A549 (cell line): ENCODE data around the gene RAD51B. TPM values are rescaled to one million over a fixed set of nuclear protein-coding genes. Genes with fewer than 3 reads are reported as not detected.
A peak's percentile ranks its signal among the peaks of the same experiment; 100 is the strongest.

Experiments
- ATAC-seq, 2 experiments: fragments of 200-7000 bp in 1 of 2; fragments of >200 bp in 1 of 2; cut with Nextera tagmentation in 1 of 2; cut with Tn5 transposase in 1 of 2; 3 replicates each; pipeline versions ENCODE4 v1.8.0 to v1.9.1; 2018 to 2020; ENCODE audit warnings: mild to moderate bottlenecking in 1 of 2, moderate library complexity in 1 of 2
- CTCF ChIA-PET: fragments of 300-600 bp; sonication (Branson Sonifier 250); formaldehyde crosslinking; extraction: SDS; loops from one replicate; lab custom pipeline; 2021; ENCODE audit warnings: antibody characterized with exemption, inconsistent platforms; lab: Yijun Ruan, JAX
- POLR2A ChIA-PET: fragments of 350-600 bp; formaldehyde crosslinking; extraction: SDS; loops from one replicate; lab custom pipeline; 2021; ENCODE audit warnings: antibody characterized with exemption, inconsistent platforms; lab: Yijun Ruan, JAX
- DNase-seq, 2 experiments: peaks; one replicate each; pipeline versions ENCODE4 v3.0.0 to v3.0.0-alpha.2; 2011 to 2016; ENCODE audit warnings: low read depth in 1 of 2, low spot score in 1 of 2
- FAIRE-seq: peaks from 2 replicates; lab custom pipeline; 2011; peaks lifted over from hg19 to GRCh38; lab: Jason Lieb, UNC
- H3K27ac ChIP-seq, 2 experiments: fragments of >200 bp; sonication (Bioruptor Twin); formaldehyde crosslinking; 3 replicates each; pipeline ENCODE4 v1.5.1; 2016 to 2017
- H3K4me1 ChIP-seq: fragments of >200 bp; sonication (Bioruptor Twin); formaldehyde crosslinking; 3 replicates; pipeline ENCODE4 v1.6.1; 2016
- H3K4me2 ChIP-seq: fragments of >200 bp; sonication (Bioruptor Twin); formaldehyde crosslinking; 3 replicates; pipeline ENCODE4 v1.6.1; 2016
- H3K4me3 ChIP-seq: fragments of >200 bp; sonication (Bioruptor Twin); formaldehyde crosslinking; 3 replicates; pipeline ENCODE4 v1.5.1; 2016
- H3K9me3 ChIP-seq: fragments of >200 bp; sonication (Bioruptor Twin); formaldehyde crosslinking; 3 replicates; pipeline ENCODE4 v1.6.1; 2016
- CEBPB ChIP-seq, 2 experiments: fragments of >200 bp in 1 of 2; sonication (Bioruptor Twin) in 1 of 2; formaldehyde crosslinking in 1 of 2; IDR thresholded peaks; 2 replicates each; pipeline ENCODE4 v1.6.1; 2012 to 2016
- CHD2 ChIP-seq: fragments of 150-350 bp; IDR thresholded peaks from 2 replicates; pipeline ENCODE4 v1.6.1; 2014; ENCODE audit warnings: low read length; ENCODE audit not compliant: partially characterized antibody
- EHF ChIP-seq: fragments of 250-450 bp; sonication (Bioruptor Pico); IDR thresholded peaks from 2 replicates; pipeline ENCODE4 v1.5.0; 2020; ENCODE audit warnings: mild to moderate bottlenecking
- ELK1 ChIP-seq: fragments of 150-350 bp; IDR thresholded peaks from 2 replicates; pipeline ENCODE4 v1.6.1; 2014; ENCODE audit warnings: low read depth, mild to moderate bottlenecking, low read length
- ESRRA ChIP-seq: fragments of 150-350 bp; IDR thresholded peaks from 2 replicates; pipeline ENCODE4 v1.6.1; 2014; ENCODE audit warnings: mild to moderate bottlenecking, low read length, borderline replicate concordance
- FOSB ChIP-seq: fragments of 250-450 bp; sonication (Bioruptor Pico); IDR thresholded peaks from 2 replicates; pipeline ENCODE4 v1.5.0; 2020; ENCODE audit warnings: mild to moderate bottlenecking, moderate library complexity
- HDAC2 ChIP-seq: fragments of 200-600 bp; sonication (generic); IDR thresholded peaks from 2 replicates; pipeline ENCODE4 v1.6.1; 2016
- HES2 ChIP-seq: fragments of >200 bp; sonication (Bioruptor Twin); formaldehyde crosslinking; IDR thresholded peaks from 2 replicates; pipeline ENCODE4 v1.6.1; 2016
- HMGXB4 ChIP-seq: fragments of 250-450 bp; sonication (Bioruptor Pico); IDR thresholded peaks from 2 replicates; pipeline ENCODE4 v1.5.0; 2021; ENCODE audit warnings: mild to moderate bottlenecking, moderate library complexity, borderline replicate concordance
- HOXB13 ChIP-seq: fragments of 250-450 bp; sonication (Bioruptor Pico); IDR thresholded peaks from 2 replicates; pipeline ENCODE4 v1.5.0; 2020; ENCODE audit warnings: low read depth, mild to moderate bottlenecking, moderate library complexity
- HOXB5 ChIP-seq: fragments of 250-450 bp; sonication (Bioruptor Pico); IDR thresholded peaks from 2 replicates; pipeline ENCODE4 v1.5.0; 2020; ENCODE audit warnings: mild to moderate bottlenecking, moderate library complexity
- KDM1A ChIP-seq: fragments of 200-600 bp; sonication (generic); IDR thresholded peaks from 2 replicates; pipeline ENCODE4 v1.6.1; 2016; ENCODE audit warnings: low read depth, mild to moderate bottlenecking
- MAFK ChIP-seq: fragments of 450-650 bp; IDR thresholded peaks from 2 replicates; pipeline ENCODE4 v1.6.1; 2014; ENCODE audit not compliant: partially characterized antibody
- PHF8 ChIP-seq: fragments of 200-600 bp; sonication (generic); IDR thresholded peaks from 2 replicates; pipeline ENCODE4 v1.6.1; 2016; ENCODE audit warnings: low read depth, mild to moderate bottlenecking, antibody characterized with exemption, moderate library complexity, borderline replicate concordance
- RARB ChIP-seq: fragments of 250-450 bp; sonication (Bioruptor Pico); IDR thresholded peaks from 2 replicates; pipeline ENCODE4 v1.8.0; 2021; ENCODE audit warnings: mild to moderate bottlenecking, moderate library complexity
- REST ChIP-seq: fragments of 200-600 bp; sonication (generic); IDR thresholded peaks from 2 replicates; pipeline ENCODE4 v1.6.1; 2016; ENCODE audit warnings: antibody characterized with exemption, mild to moderate bottlenecking, moderate library complexity
- RFX5 ChIP-seq: fragments of 450-650 bp; IDR thresholded peaks from 2 replicates; pipeline ENCODE4 v1.7.1; 2014; ENCODE audit warnings: antibody characterized with exemption, mild to moderate bottlenecking, moderate library complexity
- USF2 ChIP-seq: fragments of 450-650 bp; IDR thresholded peaks from 2 replicates; pipeline ENCODE4 v1.6.1; 2014; ENCODE audit warnings: antibody characterized with exemption
- ZNF302 ChIP-seq: fragments of 250-450 bp; sonication (Bioruptor Pico); IDR thresholded peaks from 2 replicates; pipeline ENCODE4 v1.9.0; 2021; ENCODE audit warnings: inconsistent platforms, mild to moderate bottlenecking, moderate library complexity
- WGBS: methylation state at CpG from one replicate; pipeline ENCODE4 v1.1.6; 2017; ENCODE audit errors: missing lambda C conversion rate; 5-methylcytosine and 5-hydroxymethylcytosine counted together
- polyA plus RNA-seq, 4 experiments: library from polyadenylated mRNA; depleted of rRNA in 3 of 4; stranded (reverse); fragments of >200 nt; fragmentation: RNase III in 1 of 4; extraction: RNeasy Plus Mini Kit Qiagen cat#74134 plus additional on column Dnase treatment in 1 of 4; gene quantifications; 2 replicates in 3 of 4; 3 replicates in 1 of 4; pipeline ENCODE4 v1.2.3, GENCODE V29; 2011 to 2017

The RAD51B gene
- polyA plus RNA-seq, 2 of the 4 experiments (the other 2 are of a cell fraction), result 7.2 to 10.8 TPM

GRCh38 chr14:68723808-68724268, 904.3 kb downstream of the RAD51B start:
- ChIA-PET CTCF (interaction anchor here (1.5 kb wide), 1 partner anchor 56 kb away, joined by 3 read pairs; no protein-coding TSS in a partner anchor), POLR2A (no interaction called here)
- Histone ChIP-seq H3K4me2 (no peak overlapping the region), H3K4me1 (0 out of 3 replicates have a peak, but pooled peaks cover 5% of the 10 kb centered on the region), H3K9me3 (no peaks in the 10 kb centered on the region), H3K27ac (no peak overlapping the region), H3K4me3 (no peak overlapping the region)
- no peak for FAIRE-seq
- DNase-seq, result peak in 1 of 2 experiments; percentile 25
- 60% methylated on average over 3 of the region's 3 CpGs for whole genome bisulfite sequencing
- TF ChIP-seq FOSB (CRISPR knock-in tag), result no peak
- no peak for TF ChIP-seq USF2
- no peak for TF ChIP-seq HOXB5 (CRISPR knock-in tag)
- no peak for TF ChIP-seq RARB (CRISPR knock-in tag)
- no peak for TF ChIP-seq RFX5
- no peak for TF ChIP-seq CEBPB (IDR thresholded peaks at IDR 0.05)
- no peak for TF ChIP-seq REST
- TF ChIP-seq ESRRA, result no peak
- ATAC-seq, result no peak

GRCh38 chr14:68724914-68725313, 905.3 kb downstream of the RAD51B start:
- TF ChIP-seq HMGXB4 (CRISPR knock-in tag) (no peak), EHF (CRISPR knock-in tag) (no peak), ZNF302 (no peak), KDM1A (no peak)
- no peak overlapping the region for H3K4me3 ChIP-seq
- FAIRE-seq, result no peak
- DNase-seq, result no peak
- H3K27ac ChIP-seq, result no peak overlapping the region
- no peaks in the 10 kb centered on the region for H3K9me3 ChIP-seq
- 93% methylated on average over 3 of the region's 3 CpGs for WGBS
- 0 out of 3 replicates have a peak, but pooled peaks cover 5% of the 10 kb centered on the region for H3K4me1 ChIP-seq
- no peak overlapping the region for H3K4me2 ChIP-seq
- ChIA-PET POLR2A (no interaction called here), CTCF (interaction anchor here (0.6 to 1.5 kb wide), 3 partner anchors 10 to 55 kb away, joined by 3 read pairs; no protein-coding TSS in a partner anchor)
- ATAC-seq, result no peak

- TF ChIP-seq ELK1, result no peak
- no peak for TF ChIP-seq HES2
- TF ChIP-seq KDM1A, result no peak
- no peak for TF ChIP-seq PHF8
- no peak for TF ChIP-seq HOXB5 (CRISPR knock-in tag)
- TF ChIP-seq HOXB13, result no peak
- TF ChIP-seq MAFK, result no peak
- no peak for TF ChIP-seq CHD2
- no peak for TF ChIP-seq RARB (CRISPR knock-in tag)
- TF ChIP-seq HDAC2, result no peak
- CTCF ChIA-PET, result interaction anchor here (5.5 kb wide), 1 partner anchor 8 kb away, joined by 26 read pairs; no protein-coding TSS in a partner anchor
- no peak overlapping the region for H3K4me3 ChIP-seq
- H3K9me3 ChIP-seq, result no peaks in the 10 kb centered on the region
- 0 out of 3 replicates have a peak, but pooled peaks cover 5% of the 10 kb centered on the region for H3K4me1 ChIP-seq
- 88% methylated on average over 5 of the region's 5 CpGs for WGBS
- H3K4me2 ChIP-seq, result no peak overlapping the region
- POLR2A ChIA-PET, result no interaction called here
- ATAC-seq, result no peak
- no peak for FAIRE-seq
- no peak overlapping the region for H3K27ac ChIP-seq
- no peak for DNase-seq
These were observed 906.6 kb downstream of the RAD51B start for GRCh38 chr14:68726093-68726695.
